Measurements from ENCODE around the gene TRPC4.

The TRPC4 gene

GRCh38 chr13:37636701-37637100 is 232.9 kb downstream of the TRPC4 start:
- H3F3A ChIP-seq (ENCODE audit: insufficient read depth): no peaks in the 10 kb centered on the region
- H3K27ac ChIP-seq (ENCODE audit: low read depth, low read length): no peak overlapping the region
- no peaks in the 10 kb centered on the region for H3K9me2 ChIP-seq (replicated peaks; ENCODE audit: insufficient read depth, low read length)
- H3K79me2 ChIP-seq (ENCODE audit: insufficient read depth, low read length): no peaks in the 10 kb centered on the region
- H3K36me3 ChIP-seq (ENCODE audit: low read length): no peaks in the 10 kb centered on the region
- H2AFZ ChIP-seq (ENCODE audit: low read depth, low read length, severe bottlenecking): no peak overlapping the region
- no peak overlapping the region for H3K9ac ChIP-seq (ENCODE audit: low read length)
- H3K4me2 ChIP-seq (ENCODE audit: low read depth, low read length, poor library complexity, severe bottlenecking): no peak overlapping the region
- H3K9me3 ChIP-seq (ENCODE audit: insufficient read depth, low read length): no peaks in the 10 kb centered on the region
- no peak for TF ChIP-seq EZH2phosphoT487 (conservative IDR thresholded peaks at IDR 0.05; ENCODE audit: low read length)
- TF ChIP-seq, protein P1, sequence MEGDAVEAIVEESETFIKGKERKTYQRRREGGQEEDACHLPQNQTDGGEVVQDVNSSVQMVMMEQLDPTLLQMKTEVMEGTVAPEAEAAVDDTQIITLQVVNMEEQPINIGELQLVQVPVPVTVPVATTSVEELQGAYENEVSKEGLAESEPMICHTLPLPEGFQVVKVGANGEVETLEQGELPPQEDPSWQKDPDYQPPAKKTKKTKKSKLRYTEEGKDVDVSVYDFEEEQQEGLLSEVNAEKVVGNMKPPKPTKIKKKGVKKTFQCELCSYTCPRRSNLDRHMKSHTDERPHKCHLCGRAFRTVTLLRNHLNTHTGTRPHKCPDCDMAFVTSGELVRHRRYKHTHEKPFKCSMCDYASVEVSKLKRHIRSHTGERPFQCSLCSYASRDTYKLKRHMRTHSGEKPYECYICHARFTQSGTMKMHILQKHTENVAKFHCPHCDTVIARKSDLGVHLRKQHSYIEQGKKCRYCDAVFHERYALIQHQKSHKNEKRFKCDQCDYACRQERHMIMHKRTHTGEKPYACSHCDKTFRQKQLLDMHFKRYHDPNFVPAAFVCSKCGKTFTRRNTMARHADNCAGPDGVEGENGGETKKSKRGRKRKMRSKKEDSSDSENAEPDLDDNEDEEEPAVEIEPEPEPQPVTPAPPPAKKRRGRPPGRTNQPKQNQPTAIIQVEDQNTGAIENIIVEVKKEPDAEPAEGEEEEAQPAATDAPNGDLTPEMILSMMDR (IDR thresholded peaks at IDR 0.05; ENCODE audit: insufficient read depth, low read length, poor library complexity, severe bottlenecking): no peak
- H3K27me3 ChIP-seq (ENCODE audit: low read length): no peaks in the 10 kb centered on the region
- no peak overlapping the region for H3K4me3 ChIP-seq (ENCODE audit: insufficient read depth, low read length, poor library complexity, severe bottlenecking)
- no peaks in the 10 kb centered on the region for H4K20me1 ChIP-seq (ENCODE audit: low read depth, low read length)

DNA sequence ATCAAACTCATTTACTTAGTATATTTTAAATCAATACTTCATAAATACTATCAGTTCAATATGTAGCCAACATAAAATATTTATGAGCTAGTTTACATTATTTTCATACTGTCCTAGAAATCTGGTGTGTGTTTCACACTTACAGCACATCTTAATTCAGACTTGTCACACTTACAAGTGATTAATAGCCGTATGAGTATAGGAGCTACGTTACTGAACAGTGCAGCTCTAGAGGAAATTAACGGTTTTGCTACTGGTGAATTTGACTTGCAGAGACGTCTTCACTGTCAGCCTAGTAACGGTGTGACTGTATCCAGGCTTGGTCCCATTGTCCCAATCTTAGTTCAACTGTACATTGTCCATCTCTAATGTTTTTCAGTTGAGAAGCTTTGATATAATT is 237.3 kb downstream of the TRPC4 start:
- Histone ChIP-seq H2AFZ (ENCODE audit: low read depth, low read length, severe bottlenecking) (no peak overlapping the region), H3K36me3 (ENCODE audit: low read length) (no peaks in the 10 kb centered on the region), H3K79me2 (ENCODE audit: insufficient read depth, low read length) (no peaks in the 10 kb centered on the region), H3K9me2 (replicated peaks; ENCODE audit: insufficient read depth, low read length) (no peaks in the 10 kb centered on the region), H4K20me1 (ENCODE audit: low read depth, low read length) (no peaks in the 10 kb centered on the region), H3K27me3 (ENCODE audit: low read length) (no peaks in the 10 kb centered on the region), H3K4me2 (ENCODE audit: low read depth, low read length, poor library complexity, severe bottlenecking) (no peak overlapping the region), H3K4me3 (ENCODE audit: insufficient read depth, low read length, poor library complexity, severe bottlenecking) (no peak overlapping the region), H3K9me3 (ENCODE audit: insufficient read depth, low read length) (no peaks in the 10 kb centered on the region), H3F3A (ENCODE audit: insufficient read depth) (no peaks in the 10 kb centered on the region), H3K27ac (ENCODE audit: low read depth, low read length) (no peak overlapping the region), H3K9ac (ENCODE audit: low read length) (no peak overlapping the region)
- TF ChIP-seq EZH2phosphoT487 (conservative IDR thresholded peaks at IDR 0.05; ENCODE audit: low read length): no peak
- TF ChIP-seq, protein P1 (IDR thresholded peaks at IDR 0.05; ENCODE audit: insufficient read depth, low read length, poor library complexity, severe bottlenecking): no peak

GRCh38 chr13:37627428-37627827 is 242.1 kb downstream of the TRPC4 start:
- Histone ChIP-seq H3K4me3 (ENCODE audit: insufficient read depth, low read length, poor library complexity, severe bottlenecking) (no peak overlapping the region), H3K4me2 (ENCODE audit: low read depth, low read length, poor library complexity, severe bottlenecking) (no peak overlapping the region), H3K27ac (ENCODE audit: low read depth, low read length) (no peak overlapping the region), H3K9me2 (replicated peaks; ENCODE audit: insufficient read depth, low read length) (no peaks in the 10 kb centered on the region), H2AFZ (ENCODE audit: low read depth, low read length, severe bottlenecking) (no peak overlapping the region), H3K36me3 (ENCODE audit: low read length) (no peaks in the 10 kb centered on the region), H3K27me3 (ENCODE audit: low read length) (no peaks in the 10 kb centered on the region), H3F3A (ENCODE audit: insufficient read depth) (no peaks in the 10 kb centered on the region), H3K9me3 (ENCODE audit: insufficient read depth, low read length) (no peaks in the 10 kb centered on the region), H3K79me2 (ENCODE audit: insufficient read depth, low read length) (no peaks in the 10 kb centered on the region), H4K20me1 (ENCODE audit: low read depth, low read length) (no peaks in the 10 kb centered on the region), H3K9ac (ENCODE audit: low read length) (no peak overlapping the region)
- TF ChIP-seq, protein P1 (IDR thresholded peaks at IDR 0.05; ENCODE audit: insufficient read depth, low read length, poor library complexity, severe bottlenecking): no peak
- TF ChIP-seq EZH2phosphoT487 (conservative IDR thresholded peaks at IDR 0.05; ENCODE audit: low read length): no peak
